Neural progenitor cell (in vitro differentiated cells): Measurements from ENCODE around the gene FASTKD1.
"Not testable (repeated sequence)": the region's sequence is repeated elsewhere in the genome, so short reads cannot be mapped to it uniquely, and the experiment has no call there.

Source experiments
- CTCF ChIP-seq: fragments of 200-600 bp; sonication (generic); IDR thresholded peaks from 2 replicates; pipeline ENCODE4 v1.5.1; 2017; ENCODE audit warnings: antibody characterized with exemption, mild to moderate bottlenecking
- EZH2 ChIP-seq: fragments of 200-600 bp; sonication (generic); IDR thresholded peaks from 2 replicates; pipeline ENCODE4 v1.6.1; 2017; ENCODE audit warnings: antibody characterized with exemption, mild to moderate bottlenecking, moderate library complexity
- EZH2phosphoT487 ChIP-seq: fragments of 200-600 bp; sonication (generic); IDR thresholded peaks from 2 replicates; pipeline ENCODE4 v1.6.1; 2017; ENCODE audit warnings: antibody characterized with exemption

GRCh38 chr2:169516488-169516995, 57.1 kb downstream of the FASTKD1 start:
- TF ChIP-seq CTCF, EZH2, EZH2phosphoT487: not testable (repeated sequence)
